Fibroblast of villous mesenchyme (primary cell): ENCODE measurements around the gene MRPS15. TPM values are rescaled to one million over a fixed set of nuclear protein-coding genes. Genes with fewer than 3 reads are reported as not detected.

Experiments used
- DNase-seq: peaks from one replicate; pipeline ENCODE4 v3.0.0-alpha.2; 2010; ENCODE audit warnings: low read depth
- H3K4me3 ChIP-seq: 2 replicates; pipeline ENCODE4 v1.5.1; 2011; ENCODE audit warnings: low read depth, mild to moderate bottlenecking, low read length
- CTCF ChIP-seq: IDR thresholded peaks from 2 replicates; pipeline ENCODE4 v1.5.1; 2012; ENCODE audit warnings: low read depth, mild to moderate bottlenecking, low read length; ENCODE audit not compliant: insufficient read depth
- total RNA-seq: library from RNA; depleted of rRNA; stranded (reverse); fragments of >200 nt; gene quantifications from 2 replicates; pipeline ENCODE4 v1.2.3, GENCODE V29; 2012

Gene MRPS15
- total RNA-seq, 1 donor = 83.8 TPM

- DNase-seq = no peak
- H3K4me3 ChIP-seq = no peak overlapping the region
- TF ChIP-seq CTCF = no peak
Measured at GRCh38 chr1:36440044-36440443, 24.1 kb downstream of the MRPS15 start.

- DNase-seq = no peak
- TF ChIP-seq CTCF = no peak
- H3K4me3 ChIP-seq = no peak overlapping the region
Measured at GRCh38 chr1:36438715-36439114, 25.5 kb downstream of the MRPS15 start.

- DNase-seq = no peak
- TF ChIP-seq CTCF = no peak
- H3K4me3 ChIP-seq = no peak overlapping the region
Measured at GRCh38 chr1:36436821-36437220, 27.4 kb downstream of the MRPS15 start.

GRCh38 chr1:36433102-36433501 lies 31.1 kb downstream of the MRPS15 start:
- no peak for TF ChIP-seq CTCF
- no peak overlapping the region for H3K4me3 ChIP-seq
- no peak for DNase-seq

- H3K4me3 ChIP-seq = no peak overlapping the region
- DNase-seq = no peak
- TF ChIP-seq CTCF = no peak
Measured at GRCh38 chr1:36432616-36433015, 31.6 kb downstream of the MRPS15 start.

- H3K4me3 ChIP-seq = no peak overlapping the region
- no peak for TF ChIP-seq CTCF
- no peak for DNase-seq
Measured at GRCh38 chr1:36425791-36426190, 38.4 kb downstream of the MRPS15 start.

GRCh38 chr1:36421649-36422048 lies 42.5 kb downstream of the MRPS15 start:
- H3K4me3 ChIP-seq = no peak overlapping the region
- TF ChIP-seq CTCF = no peak
- DNase-seq = no peak
